ENCODE measurements around the gene HSPA1B. TPM values are rescaled to one million over a fixed set of nuclear protein-coding genes. Genes with fewer than 3 reads are reported as not detected.
"Not testable (repeated sequence)": the region's sequence is repeated elsewhere in the genome, so short reads cannot be mapped to it uniquely, and the experiment has no call there.

Gene HSPA1B
- total RNA-seq, 2 experiments from 2014 or later, result 44.0 to 47.2 TPM

DNA sequence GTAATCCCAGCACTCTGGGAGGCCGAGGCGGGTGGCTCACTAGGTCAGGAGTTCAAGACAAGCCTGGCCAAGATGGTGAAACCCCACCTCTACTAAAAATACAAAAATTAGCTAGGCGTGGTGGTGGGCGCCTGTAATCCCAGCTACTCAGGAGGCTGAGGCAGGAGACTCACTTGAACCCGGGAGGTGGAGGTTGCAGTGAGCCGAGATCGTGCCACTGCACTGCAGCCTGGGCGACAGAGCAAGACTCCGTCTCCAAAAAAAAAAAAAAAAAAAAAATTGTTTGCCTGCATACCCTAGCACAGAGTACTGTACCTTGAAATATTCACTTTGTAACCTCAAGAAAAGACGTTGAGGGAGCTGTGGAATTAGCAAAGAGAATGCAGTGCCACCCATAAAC is 7.1 kb upstream of the HSPA1B start:
- peaks cover 56% of the 10 kb centered on the region for H3K4me1 Mint-ChIP-seq
- not testable (repeated sequence) for H3K36me3 Mint-ChIP-seq (ENCODE audit: low read depth); H3K4me3 Mint-ChIP-seq; H3K27ac Mint-ChIP-seq; DNase-seq; H3K9me3 Mint-ChIP-seq; H3K27me3 Mint-ChIP-seq
- CTCF ChIA-PET, result interaction anchor here (0.6 to 1.5 kb wide), 6 partner anchors 10 to 109 kb away, joined by 3 to 6 read pairs (median 4); no protein-coding TSS in a partner anchor
- POLR2A ChIA-PET, result interaction anchor here (0.7 to 0.8 kb wide), 2 partner anchors 14 to 1801 kb away, joined by 3 to 7 read pairs; no protein-coding TSS in a partner anchor

DNA sequence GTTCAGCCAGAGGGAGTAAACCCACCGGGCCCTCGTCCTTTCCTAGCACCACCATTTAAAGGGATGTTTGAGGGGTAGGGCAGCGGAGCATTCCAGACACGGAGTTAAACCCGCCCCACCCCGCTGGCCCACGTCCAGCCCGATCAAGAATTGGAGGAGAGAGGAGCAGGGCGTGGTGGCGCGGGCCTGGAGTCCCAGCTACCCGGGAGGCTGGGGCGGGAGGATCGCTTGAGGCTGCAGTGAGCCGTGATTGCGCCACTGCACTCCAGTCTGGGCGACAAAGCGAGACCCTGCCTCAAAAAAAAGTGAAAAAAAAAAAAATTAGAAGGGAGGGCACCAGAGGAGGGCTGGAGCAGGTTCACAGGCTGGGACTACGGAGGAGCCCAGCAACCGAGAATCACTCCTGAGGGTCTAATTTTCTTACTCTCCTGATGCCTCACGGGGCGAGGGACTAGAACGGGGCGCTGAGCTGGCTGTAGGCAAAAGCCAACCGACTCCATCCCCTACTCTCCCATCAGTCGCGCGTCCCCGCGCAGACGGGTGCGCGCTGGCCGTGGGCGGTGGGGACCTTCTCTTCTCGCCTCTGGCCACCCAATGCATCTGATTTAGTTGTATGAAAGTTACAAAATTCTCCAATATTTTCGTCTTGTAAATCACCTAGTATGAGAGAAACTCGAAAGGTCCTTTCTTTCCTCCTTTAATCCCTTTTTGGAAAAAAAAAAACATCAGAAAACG is 6.1 kb upstream of the HSPA1B start:
- DNase-seq, result peak; percentile 42
- peak overlapping the region; percentile 93 for H3K4me3 Mint-ChIP-seq
- ChIA-PET POLR2A (no interaction called here), CTCF (interaction anchor here (0.6 to 1.5 kb wide), 6 partner anchors 8 to 275 kb away, joined by 3 to 6 read pairs (median 4); partner anchors contain the start of gene ATP6V1G2)
- peaks cover 63% of the 10 kb centered on the region for H3K4me1 Mint-ChIP-seq
- H3K27ac Mint-ChIP-seq, result peak overlapping the region; percentile 94
- H3K27me3 Mint-ChIP-seq, result no peaks in the 10 kb centered on the region
- H3K9me3 Mint-ChIP-seq, result no peaks in the 10 kb centered on the region
- peaks cover 8% of the 10 kb centered on the region for H3K36me3 Mint-ChIP-seq (ENCODE audit: low read depth)

DNA sequence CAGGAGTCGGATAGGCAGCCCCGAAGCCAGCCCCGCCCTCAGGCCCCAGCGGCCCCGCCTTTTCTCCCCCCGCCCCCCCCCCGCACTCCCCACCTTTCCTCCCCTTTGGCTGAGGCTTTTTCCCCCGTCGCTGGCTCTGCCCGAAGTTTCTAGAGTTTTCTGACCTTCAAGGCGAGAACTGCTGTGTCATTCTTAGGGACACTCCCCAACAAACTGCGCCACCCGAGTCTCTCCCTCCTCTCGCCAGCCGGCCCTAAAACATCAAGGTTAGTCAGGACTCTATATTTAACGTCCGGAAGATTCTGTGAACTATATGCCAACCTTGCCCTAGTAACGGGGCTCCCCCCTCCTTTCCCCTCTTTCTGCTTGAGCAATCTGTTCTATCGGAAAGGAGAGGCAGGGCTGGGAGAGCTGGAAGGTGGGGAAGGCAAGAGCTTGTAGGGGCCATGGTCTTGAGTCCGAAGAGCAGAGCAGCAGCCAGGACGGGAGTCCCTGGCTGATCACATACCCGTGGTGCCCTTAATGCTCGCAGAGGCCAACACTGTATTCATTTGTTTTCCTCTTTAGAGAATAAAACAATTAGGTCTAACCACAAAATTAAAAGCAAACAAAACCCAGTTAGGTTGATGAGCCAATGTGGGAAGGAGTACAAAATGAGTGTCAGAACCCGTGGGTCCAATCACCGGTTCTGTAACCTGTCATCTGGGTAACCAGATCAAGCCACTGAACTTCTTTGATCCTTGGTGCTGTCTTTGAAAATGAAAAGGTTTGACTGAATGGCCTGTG is 5.3 kb upstream of the HSPA1B start:
- H3K9me3 Mint-ChIP-seq, result no peaks in the 10 kb centered on the region
- ChIA-PET POLR2A (no interaction called here), CTCF (interaction anchor here (1.1 to 1.8 kb wide), 5 partner anchors 9 to 84 kb away, joined by 3 to 7 read pairs (median 6); no protein-coding TSS in a partner anchor)
- peak overlapping the region; percentile 94 for H3K27ac Mint-ChIP-seq
- no peaks in the 10 kb centered on the region for H3K27me3 Mint-ChIP-seq
- peaks cover 70% of the 10 kb centered on the region for H3K4me1 Mint-ChIP-seq
- H3K36me3 Mint-ChIP-seq (ENCODE audit: low read depth), result peaks cover 8% of the 10 kb centered on the region
- DNase-seq, result peak; percentile 59
- peak overlapping the region; percentile 93 for H3K4me3 Mint-ChIP-seq

DNA sequence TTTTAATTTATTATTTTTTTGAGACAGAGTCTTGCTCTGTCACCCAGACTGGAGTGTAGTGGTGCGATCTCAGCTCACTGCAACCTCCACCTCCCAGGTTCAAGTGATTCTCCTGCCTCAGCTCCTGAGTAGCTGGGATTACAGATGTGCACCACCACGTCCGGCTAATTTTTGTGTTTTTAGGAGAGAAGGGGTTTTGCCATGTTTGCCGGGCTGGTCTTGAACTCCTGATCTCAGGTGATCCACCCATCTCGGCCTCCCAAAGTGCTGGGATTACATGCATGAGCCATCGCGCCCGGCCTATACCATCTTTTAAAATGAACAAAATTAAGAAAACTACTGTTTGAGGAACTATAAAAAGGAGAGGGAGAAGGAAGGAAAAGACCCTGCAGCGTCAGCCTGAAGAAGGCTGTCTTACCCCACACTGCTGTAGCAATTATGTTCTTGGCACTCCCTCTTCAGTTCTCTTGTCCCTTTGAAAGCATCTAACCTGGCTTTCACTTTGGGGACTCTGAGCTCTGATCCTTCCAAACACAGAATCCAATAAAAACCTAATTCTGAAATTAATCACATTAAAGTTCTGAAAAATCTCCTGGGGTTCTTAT is 3.8 kb upstream of the HSPA1B start:
- H3K27me3 Mint-ChIP-seq; H3K9me3 Mint-ChIP-seq; H3K36me3 Mint-ChIP-seq (ENCODE audit: low read depth); DNase-seq; H3K4me3 Mint-ChIP-seq; H3K27ac Mint-ChIP-seq: not testable (repeated sequence)
- CTCF ChIA-PET, result interaction anchor here (1.3 to 1.8 kb wide), 3 partner anchors 27 to 94 kb away, joined by 4 to 7 read pairs (median 4); partner anchors contain the start of gene DDAH2
- POLR2A ChIA-PET, result interaction anchor here (1.2 kb wide), 1 partner anchor 17 kb away, joined by 13 read pairs; the partner anchor contains the start of gene LSM2
- H3K4me1 Mint-ChIP-seq, result peaks cover 58% of the 10 kb centered on the region

DNA sequence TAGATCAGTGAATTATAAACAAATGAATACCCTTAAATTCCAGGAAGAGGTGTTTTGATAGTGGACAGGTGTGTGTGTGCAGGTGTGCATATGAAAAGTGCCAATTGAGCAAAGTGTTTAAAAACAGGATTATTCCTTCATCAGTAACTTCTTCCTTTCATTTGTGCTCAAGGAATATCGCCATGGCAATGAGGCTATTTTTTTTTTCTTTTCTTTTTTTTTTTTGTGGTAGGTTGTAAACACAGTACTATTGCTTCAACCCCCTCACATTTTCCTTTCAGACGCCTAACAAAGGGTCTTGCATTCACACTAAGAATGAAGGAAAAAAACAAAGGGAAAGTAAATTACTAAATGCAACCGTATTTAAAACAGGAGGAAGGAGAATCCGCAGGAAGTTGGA is 2.0 kb upstream of the HSPA1B start:
- Mint-ChIP-seq H3K36me3 (ENCODE audit: low read depth) (peaks cover 6% of the 10 kb centered on the region), H3K27ac (peak overlapping the region; percentile 96), H3K4me3 (peak overlapping the region; percentile 86), H3K4me1 (peaks cover 51% of the 10 kb centered on the region), H3K9me3 (no peaks in the 10 kb centered on the region), H3K27me3 (no peaks in the 10 kb centered on the region)
- ChIA-PET CTCF (interaction anchor here (0.6 to 1.2 kb wide), 2 partner anchors 37 to 74 kb away, joined by 3 read pairs; partner anchors contain the start of gene NEU1), POLR2A (no interaction called here)
- no peak for DNase-seq

DNA sequence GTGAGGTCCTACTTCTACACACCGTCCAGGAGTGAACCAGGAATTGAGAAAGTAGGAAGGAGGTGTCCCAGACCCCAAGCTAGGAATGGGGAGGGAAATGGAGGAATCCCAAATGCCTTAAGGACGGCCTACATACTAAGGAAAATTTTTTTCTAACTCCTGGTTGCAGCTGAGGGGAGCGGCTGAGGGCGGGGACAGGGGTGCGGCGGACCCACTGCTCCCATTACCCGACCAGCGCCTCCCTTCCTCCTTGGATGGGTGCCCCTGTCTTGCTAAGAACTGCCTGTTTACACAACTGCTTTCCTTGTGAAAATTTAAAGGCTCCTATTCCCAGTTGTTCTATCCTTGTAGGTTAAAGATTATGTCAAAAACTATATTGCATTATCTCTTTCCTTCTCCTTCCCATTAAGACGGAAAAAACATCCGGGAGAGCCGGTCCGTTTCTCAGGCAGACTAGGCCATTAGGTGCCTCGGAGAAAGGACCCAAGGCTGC is 699 bp upstream of the HSPA1B start:
- peak overlapping the region; percentile 86 for H3K4me3 Mint-ChIP-seq
- H3K36me3 Mint-ChIP-seq (ENCODE audit: low read depth), result peaks cover 12% of the 10 kb centered on the region
- H3K9me3 Mint-ChIP-seq, result no peaks in the 10 kb centered on the region
- POLR2A ChIA-PET, result interaction anchor here (0.6 to 2.4 kb wide), 4 partner anchors 28 to 257 kb away, joined by 3 to 9 read pairs (median 3); partner anchors contain the start of genes CLIC1 and GPANK1
- no peak for DNase-seq
- CTCF ChIA-PET, result interaction anchor here (0.8 to 1.2 kb wide), 4 partner anchors 12 to 281 kb away, joined by 3 read pairs; partner anchors contain the start of genes ATP6V1G2, HSPA1L and NEU1
- peaks cover 58% of the 10 kb centered on the region for H3K4me1 Mint-ChIP-seq
- peak overlapping the region; percentile 96 for H3K27ac Mint-ChIP-seq
- H3K27me3 Mint-ChIP-seq, result no peaks in the 10 kb centered on the region

DNA sequence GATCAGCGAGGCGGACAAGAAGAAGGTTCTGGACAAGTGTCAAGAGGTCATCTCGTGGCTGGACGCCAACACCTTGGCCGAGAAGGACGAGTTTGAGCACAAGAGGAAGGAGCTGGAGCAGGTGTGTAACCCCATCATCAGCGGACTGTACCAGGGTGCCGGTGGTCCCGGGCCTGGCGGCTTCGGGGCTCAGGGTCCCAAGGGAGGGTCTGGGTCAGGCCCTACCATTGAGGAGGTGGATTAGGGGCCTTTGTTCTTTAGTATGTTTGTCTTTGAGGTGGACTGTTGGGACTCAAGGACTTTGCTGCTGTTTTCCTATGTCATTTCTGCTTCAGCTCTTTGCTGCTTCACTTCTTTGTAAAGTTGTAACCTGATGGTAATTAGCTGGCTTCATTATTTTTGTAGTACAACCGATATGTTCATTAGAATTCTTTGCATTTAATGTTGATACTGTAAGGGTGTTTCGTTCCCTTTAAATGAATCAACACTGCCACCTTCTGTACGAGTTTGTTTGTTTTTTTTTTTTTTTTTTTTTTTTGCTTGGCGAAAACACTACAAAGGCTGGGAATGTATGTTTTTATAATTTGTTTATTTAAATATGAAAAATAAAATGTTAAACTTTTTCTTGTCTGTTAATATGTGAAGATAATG is 2.2 kb downstream of the HSPA1B start:
- peak overlapping the region; percentile 97 for H3K4me3 Mint-ChIP-seq
- ChIA-PET POLR2A (interaction anchor here (1.3 kb wide), 1 partner anchor 255 kb away, joined by 3 read pairs; the partner anchor contains the start of gene TNF), CTCF (interaction anchor here (0.6 to 2.6 kb wide), 20 partner anchors 9 to 413 kb away, joined by 3 to 14 read pairs (median 4); partner anchors contain the start of genes ABHD16A, BAG6, LY6G5C and MPIG6B)
- H3K36me3 Mint-ChIP-seq (ENCODE audit: low read depth), result peaks cover 13% of the 10 kb centered on the region
- H3K27ac Mint-ChIP-seq, result peak overlapping the region; percentile 89
- H3K27me3 Mint-ChIP-seq, result no peaks in the 10 kb centered on the region
- no peaks in the 10 kb centered on the region for H3K9me3 Mint-ChIP-seq
- no peak for DNase-seq
- H3K4me1 Mint-ChIP-seq, result peaks cover 40% of the 10 kb centered on the region

DNA sequence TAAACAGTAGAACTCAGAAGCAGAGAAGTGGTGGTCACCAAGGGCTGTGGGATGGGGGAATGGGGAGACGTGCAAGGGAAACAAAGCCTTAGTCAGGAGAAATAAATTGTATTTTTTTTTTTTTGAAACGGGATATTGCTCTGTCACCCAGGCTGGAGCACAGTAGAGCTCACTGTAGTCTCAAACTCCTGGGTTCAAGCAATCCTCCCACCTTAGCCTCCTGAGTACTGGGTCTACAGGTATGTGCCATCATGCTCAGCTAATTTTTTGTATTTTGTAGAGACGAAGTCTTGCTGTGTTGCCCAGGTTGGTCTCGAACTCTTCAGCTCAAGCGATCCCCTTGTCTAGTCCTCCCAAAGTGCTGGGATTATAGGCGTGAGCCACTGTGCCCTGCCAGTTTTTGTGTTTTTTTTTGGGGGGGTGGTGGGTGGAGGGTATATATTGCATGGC is 3.4 kb downstream of the HSPA1B start:
- POLR2A ChIA-PET, result interaction anchor here (0.7 to 1.3 kb wide), 3 partner anchors 141 to 1791 kb away, joined by 3 read pairs; partner anchors contain the start of gene TNF
- peak overlapping the region; percentile 89 for H3K27ac Mint-ChIP-seq
- peaks cover 20% of the 10 kb centered on the region for H3K36me3 Mint-ChIP-seq (ENCODE audit: low read depth)
- no peak for DNase-seq
- H3K9me3 Mint-ChIP-seq, result no peaks in the 10 kb centered on the region
- H3K4me3 Mint-ChIP-seq, result peak overlapping the region; percentile 97
- H3K27me3 Mint-ChIP-seq, result no peaks in the 10 kb centered on the region
- CTCF ChIA-PET, result interaction anchor here (0.6 to 2.6 kb wide), 13 partner anchors 10 to 531 kb away, joined by 3 to 14 read pairs (median 5); partner anchors contain the start of genes BAG6, LY6G5C, MSH5 and VARS1
- H3K4me1 Mint-ChIP-seq, result peaks cover 31% of the 10 kb centered on the region

DNA sequence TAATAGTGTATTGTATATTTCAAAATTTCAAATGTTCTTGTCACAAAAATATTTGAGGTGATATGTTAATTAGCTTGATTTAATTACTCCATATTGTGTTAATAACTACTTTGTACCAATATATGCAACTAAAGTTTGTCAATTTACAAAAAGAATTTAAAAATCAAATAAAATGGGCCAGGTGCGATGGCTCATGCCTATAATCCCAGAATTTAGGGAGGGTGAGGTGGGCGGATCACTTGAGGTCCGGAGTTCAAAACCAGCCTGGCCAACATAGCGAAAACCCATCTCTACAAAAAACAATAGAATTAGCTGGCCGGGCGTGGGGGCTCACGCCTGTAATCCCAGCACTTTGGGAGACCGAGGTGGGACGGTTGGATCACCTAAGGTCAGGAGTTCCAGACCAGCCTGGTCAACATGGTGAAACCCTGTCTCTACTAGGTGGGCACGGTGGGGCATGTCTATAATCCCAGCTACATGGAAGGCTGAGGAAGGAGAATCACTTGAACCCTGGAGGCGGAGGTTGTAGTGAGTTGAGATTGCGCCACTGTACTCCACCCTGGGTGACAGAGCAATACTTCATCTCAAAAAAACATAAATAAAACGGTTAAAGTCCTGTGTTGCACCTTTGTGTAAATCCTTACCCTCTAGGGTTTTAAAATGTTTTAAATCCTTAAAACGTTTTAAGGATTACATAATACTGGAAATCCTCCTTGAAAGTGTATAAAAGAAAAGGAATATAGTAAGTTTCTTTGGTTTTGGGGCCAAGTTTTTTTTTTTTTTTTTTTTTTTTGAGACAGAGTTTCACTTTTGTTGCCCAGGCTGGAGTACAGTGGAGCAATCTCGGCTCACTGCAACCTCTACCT is 4.0 kb downstream of the HSPA1B start:
- POLR2A ChIA-PET, result interaction anchor here (0.7 kb wide), 2 partner anchors 140 to 1791 kb away, joined by 3 read pairs; no protein-coding TSS in a partner anchor
- Mint-ChIP-seq H3K36me3 (ENCODE audit: low read depth) (peaks cover 27% of the 10 kb centered on the region), H3K9me3 (no peaks in the 10 kb centered on the region), H3K4me1 (peaks cover 31% of the 10 kb centered on the region), H3K27ac (peak overlapping the region; percentile 19), H3K27me3 (no peaks in the 10 kb centered on the region), H3K4me3 (peak overlapping the region; percentile 97)
- CTCF ChIA-PET, result interaction anchor here (0.6 to 2.6 kb wide), 10 partner anchors 12 to 530 kb away, joined by 3 to 14 read pairs (median 6); partner anchors contain the start of genes BAG6, MSH5 and VARS1
- DNase-seq, result no peak

DNA sequence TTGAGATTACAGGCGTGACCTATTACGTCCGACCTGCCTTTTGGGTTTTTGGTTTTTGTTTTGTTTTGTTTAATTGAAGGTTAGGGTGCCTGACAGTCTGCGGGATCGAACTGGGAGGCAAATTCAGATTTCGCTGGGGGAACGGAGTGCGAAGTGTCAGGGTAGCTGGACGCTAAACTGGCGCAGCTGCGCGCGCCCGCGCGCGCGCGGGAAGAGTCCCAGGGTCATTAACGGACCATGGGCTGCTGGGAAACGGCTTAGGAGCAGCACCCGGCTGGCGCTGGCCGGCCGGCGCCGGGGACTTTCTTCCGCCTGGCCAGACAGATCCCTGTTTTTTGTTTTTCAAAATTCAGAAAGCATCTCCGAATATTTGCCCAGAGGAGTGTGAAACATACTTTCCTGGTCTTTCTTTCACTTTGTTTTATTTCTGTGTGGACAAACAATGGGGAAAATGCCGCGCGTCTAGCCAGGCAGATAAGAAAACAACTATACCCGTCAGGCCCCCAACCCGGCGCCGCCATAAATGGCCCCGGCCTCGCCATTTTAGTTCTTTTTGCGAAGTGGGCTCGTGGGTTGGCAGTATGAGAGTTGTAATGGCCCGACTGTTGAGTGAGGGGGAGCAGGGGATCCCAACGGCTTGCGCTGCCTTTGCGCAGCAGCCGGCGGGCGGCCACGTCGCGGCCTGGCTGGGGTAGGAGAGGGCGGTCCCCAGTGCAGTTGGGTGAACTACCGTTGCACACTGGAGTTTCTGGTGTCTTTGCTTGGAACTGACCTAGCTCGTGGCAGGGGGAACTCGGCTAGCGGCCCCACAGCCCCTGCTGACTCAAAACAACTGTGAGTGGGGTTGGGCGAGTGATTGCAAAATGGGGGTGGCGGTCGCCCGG is 7.1 kb downstream of the HSPA1B start:
- CTCF ChIA-PET, result interaction anchor here (0.6 to 2.1 kb wide), 6 partner anchors 9 to 108 kb away, joined by 3 to 5 read pairs (median 4); no protein-coding TSS in a partner anchor

More for the DNA sequence above, 7.1 kb downstream of the HSPA1B start:
- Mint-ChIP-seq H3K27ac (peak overlapping the region; percentile 97), H3K4me3 (peak overlapping the region; percentile 97), H3K36me3 (ENCODE audit: low read depth) (peaks cover 53% of the 10 kb centered on the region), H3K27me3 (no peaks in the 10 kb centered on the region), H3K9me3 (no peaks in the 10 kb centered on the region), H3K4me1 (peaks cover 45% of the 10 kb centered on the region)
- peak; percentile 80 for DNase-seq
- POLR2A ChIA-PET, result interaction anchor here (1.1 kb wide), 1 partner anchor 95 kb away, joined by 7 read pairs; the partner anchor contains the start of gene MSH5
